HS-5 (cell line): ENCODE measurements around the gene NFKB1.

Source experiments
- DNase-seq: peaks from one replicate; pipeline ENCODE4 v3.0.0-alpha.2; 2012; ENCODE audit warnings: low read depth

Gene NFKB1

DNA sequence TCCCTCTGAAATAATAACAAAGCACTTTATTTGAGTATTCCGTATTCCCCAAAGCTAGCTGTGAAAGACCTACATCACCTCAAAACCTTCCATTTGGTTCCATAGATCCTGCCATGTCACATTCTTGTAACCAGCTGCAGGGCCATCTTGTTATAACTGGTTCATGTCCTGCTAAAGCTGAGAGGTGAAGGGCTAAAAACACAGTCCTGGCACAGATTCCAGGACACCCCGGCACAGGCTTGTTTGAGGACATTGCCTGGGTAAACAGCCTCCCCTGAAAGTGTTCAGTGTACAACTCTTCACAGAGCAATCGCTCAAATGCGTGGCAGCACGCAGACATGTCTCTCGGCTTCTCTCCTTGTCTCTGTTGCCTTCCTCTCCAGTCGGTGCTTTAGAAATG is 130.5 kb downstream of the NFKB1 start:
- no peak for DNase-seq

DNA sequence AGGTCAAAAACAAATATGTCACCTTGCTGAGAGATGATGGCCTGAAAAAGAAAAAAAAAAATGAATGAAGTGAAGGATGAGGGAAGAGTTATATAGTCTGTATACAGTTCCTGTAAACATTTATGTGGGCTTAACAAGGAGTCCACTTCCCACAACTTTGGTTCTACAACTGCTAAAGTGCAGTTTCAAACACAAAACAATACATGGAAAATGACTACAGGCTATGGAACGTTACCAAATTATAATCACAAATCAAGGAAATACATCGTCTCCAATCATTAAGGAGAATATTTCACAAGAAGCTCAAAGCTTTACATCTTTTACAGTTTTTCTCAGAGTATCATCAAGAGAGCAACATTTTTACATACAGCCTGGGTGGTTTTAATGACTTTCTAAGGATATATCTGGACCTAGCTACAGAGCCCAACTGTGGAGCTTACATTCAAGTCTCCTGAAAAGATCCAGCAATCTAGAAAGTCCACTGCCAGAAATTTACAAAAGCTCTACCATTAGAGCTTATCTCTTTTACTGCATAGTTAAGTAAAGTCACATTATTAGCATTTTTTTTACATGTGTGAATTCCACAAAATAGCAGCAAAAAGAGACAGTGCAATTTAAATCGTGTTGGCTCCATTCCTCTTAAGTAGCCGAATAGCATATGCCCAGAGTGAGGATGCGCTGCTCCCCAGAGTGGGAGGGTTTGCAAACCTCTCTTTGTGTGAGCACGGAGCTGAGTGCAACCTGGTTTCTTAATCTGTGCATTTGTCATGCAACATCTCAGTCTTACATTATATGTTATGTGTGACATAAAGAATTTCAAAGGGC is 131.3 kb downstream of the NFKB1 start:
- no peak for DNase-seq

DNA sequence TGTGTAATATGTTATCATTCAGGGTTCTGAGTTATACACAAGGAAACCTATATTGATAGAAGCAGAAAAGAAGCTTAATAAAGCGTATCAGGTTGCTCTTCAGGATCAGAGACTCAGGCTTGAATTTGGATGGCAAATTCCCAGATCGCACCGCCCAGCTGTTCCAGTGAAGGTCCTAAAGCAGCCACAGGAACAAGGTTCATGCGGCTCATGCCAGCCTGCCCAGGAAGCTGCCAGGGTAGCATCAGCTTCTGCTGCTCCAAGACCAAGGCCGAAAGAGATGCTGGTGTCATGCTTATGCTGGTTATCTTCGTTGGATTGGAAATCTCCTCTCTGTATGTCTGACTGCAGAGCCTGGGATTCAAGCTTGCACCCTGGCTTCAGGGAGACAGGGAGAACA is 131.9 kb downstream of the NFKB1 start:
- DNase-seq, result no peak

DNA sequence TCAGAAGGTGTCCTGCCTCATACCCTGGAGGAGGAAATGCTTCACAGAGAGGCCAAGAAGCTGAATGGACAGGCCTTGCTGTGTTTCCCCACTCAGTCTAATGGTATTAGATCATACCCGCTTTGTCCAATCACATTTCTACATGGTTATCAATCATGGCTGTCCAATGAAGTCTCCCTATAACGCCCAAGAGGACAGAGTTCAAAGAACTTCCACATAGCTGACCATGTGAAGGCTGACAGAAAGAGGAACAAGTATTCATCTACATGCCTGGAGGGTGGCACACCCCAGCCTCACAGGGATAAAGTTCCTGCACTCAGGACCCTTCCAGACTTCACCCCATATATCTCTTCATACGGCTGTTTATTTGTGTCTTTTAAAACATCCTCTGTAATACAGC is 136.2 kb downstream of the NFKB1 start:
- DNase-seq, result no peak

DNA sequence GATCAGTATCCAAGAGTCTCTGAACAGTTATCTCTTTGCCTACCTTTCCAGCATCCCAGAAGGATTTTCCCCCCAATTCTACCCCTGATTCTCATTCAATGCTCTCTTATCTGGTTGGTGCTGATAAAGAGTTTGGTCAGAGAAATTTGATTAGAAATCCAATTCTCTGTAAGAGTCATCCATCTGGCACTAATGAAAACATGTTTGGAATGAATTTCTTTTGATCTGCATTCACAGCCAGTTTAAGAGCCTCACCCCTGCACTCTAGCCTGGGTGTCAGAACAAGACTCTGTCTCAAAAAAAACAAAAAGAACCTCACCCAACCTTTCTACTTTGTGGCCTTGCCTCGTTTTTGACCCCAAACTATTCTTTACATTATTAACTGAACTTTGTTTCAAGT is 137.5 kb downstream of the NFKB1 start:
- no peak for DNase-seq

DNA sequence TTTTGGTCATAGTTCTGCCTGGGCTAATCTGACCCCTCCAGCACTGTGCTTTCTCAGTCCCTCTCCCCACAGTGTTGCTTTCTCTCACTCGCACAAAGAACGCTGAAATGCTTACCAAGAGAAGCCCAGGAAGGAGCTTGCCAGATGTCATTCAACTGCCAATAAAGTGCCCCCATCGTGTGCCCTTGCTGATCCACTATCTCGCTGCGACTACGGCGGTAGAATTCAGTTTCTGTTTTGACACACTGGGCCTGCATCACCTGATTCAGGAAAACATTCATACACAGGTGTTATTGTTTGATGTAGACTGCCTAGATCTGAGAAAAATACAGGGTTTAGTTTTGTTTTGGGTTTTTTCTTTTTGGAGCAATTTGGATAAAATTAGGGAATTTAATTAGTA is 138.4 kb downstream of the NFKB1 start:
- no peak for DNase-seq

DNA sequence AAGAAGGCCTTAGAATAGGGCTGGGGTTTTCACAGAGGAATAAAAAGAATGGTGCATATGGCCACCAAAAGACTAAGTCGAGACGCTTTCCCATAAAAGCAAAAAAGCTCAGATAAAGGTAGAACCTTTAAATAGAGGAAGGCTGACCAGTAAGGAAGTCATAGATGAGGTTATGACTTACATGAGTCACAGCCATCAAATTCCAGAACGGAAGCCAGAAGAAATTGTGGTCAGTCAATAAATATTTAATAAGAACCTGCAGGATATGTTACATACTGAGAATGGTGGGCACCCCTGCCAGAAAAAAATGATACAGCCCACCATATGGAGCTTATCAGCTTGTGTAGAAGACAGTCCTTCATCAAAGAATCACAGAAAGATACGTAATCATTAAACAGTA is 139.5 kb downstream of the NFKB1 start:
- DNase-seq, result no peak

DNA sequence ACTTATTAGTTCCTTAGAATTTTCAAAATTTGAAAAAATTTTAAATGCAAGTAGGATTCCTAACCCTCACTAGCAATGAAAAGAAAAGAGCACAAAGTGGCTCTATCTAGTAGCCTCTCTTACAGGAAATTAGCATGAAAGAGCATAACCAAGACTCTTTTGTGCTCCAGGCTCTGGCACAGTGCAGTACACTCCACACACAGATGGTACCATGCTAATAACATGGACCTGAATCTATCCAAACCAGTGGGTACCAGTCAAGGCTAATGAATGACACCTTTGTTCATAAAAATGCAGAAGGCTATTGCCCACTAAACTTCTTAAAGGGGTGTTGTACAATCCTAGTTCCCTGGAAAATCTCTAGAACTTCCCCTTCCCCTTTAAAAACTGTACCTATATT is 140.6 kb downstream of the NFKB1 start:
- no peak for DNase-seq

DNA sequence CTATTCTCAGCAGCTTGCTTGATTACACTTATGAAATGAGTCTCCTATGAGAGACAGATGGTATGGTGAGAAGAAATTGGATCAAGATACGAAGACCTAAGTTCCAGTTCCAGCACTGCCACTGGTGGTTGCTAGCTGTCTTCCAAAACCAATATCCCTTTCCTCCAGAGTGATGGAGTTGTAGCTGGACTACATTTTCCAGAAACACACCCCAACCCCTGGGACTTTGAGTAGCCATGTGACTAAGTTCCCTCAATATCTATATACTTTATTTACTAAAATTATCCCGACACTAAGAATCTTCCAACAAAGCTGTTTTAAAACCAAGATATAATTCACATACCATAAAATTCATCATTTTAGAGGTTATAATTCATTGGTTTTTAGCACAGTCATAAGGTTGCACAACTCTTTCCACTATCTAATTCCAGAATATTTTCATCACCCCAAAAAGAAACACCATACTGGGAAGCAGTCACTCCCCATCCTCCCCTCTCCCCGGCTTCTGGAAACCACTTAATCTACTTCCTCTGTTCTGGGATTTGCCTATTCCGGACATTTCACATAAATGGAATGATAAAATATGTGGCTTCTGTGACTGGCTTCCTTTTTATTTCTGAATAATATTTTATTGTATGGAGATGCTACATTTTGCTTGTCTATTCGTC is 141.6 kb downstream of the NFKB1 start:
- no peak for DNase-seq

DNA sequence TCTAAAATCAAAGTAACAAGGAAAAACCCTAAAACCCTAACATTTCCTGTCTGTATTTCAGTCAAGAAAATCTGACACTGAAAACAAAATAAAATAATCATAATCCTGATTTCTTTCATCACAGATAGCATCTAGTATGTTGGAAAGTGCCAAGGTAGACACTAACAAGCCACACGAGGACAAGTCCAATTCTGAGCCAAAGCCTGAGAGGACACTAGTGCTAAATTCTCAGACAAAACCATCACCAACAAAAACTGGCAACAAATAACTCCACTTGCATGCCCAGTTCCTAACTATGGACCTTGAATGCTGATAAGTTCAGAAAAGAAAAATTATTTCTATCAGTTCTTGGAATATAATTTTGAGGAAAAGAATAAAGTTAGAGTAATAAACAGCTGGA is 146.0 kb downstream of the NFKB1 start:
- no peak for DNase-seq

DNA sequence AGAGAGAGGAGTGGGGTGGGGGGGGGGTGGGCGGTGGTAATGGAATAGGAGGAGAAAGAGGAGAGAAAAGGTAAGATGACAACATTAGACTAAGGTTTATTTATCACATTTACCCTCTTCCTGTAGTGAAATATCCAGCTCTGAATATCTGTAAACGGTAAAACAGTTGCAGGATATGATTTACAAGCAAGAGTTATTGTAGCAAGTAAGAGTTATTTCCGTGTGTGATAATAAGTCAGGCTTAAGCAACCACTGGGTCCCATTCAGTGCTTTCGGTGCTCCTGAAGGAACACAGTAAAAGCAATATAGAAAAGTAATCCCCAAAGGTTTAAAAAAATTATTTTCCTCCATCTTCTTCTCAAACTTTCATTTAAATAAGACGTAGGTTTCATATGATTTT is 156.0 kb downstream of the NFKB1 start:
- no peak for DNase-seq

DNA sequence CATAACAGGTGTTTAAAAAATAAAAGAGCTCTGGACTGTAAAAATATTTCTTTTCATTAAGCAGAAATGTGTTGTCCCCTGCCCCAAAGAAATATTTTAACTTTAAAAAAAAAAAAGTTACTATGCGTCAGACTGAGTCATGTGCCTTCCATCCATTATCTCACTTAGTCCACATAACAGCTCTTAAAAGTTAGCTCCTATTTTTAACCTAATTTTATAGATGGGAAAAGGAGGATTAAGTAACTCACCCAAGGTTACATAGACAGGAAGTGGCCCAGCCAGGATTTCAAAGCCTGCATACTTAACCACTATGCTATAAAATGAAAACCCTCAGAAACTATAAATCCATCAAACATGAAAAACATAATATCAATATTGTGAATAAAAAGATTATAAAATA is 161.9 kb downstream of the NFKB1 start:
- no peak for DNase-seq

DNA sequence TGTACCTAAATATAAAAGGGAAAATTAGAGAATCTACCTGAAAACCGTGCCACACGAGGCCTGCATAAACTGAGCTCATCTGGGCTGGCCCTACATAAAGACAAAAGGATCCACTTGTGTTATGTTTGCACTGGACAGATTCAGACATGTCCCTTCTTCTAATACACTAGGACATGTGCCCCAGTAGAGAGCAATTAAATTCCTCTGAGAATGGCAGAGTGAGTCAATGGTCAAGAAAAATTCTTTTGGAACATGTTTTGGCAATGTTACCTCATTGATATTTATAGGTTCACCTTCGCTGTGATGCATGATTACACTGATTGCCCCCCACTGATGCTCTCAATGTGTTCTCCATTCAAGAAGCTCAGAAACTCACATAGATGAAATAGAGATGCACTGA is 164.4 kb downstream of the NFKB1 start:
- DNase-seq, result no peak
